HEK293 (cell line): ENCODE measurements around the gene ZNF821.

Experiments used
- CTCF ChIA-PET: fragments of 350-600 bp; formaldehyde crosslinking; extraction: SDS; loops from one replicate; lab custom pipeline; 2021; ENCODE audit warnings: antibody characterized with exemption; lab: Yijun Ruan, JAX
- POLR2A ChIA-PET: fragments of 300-600 bp; formaldehyde crosslinking; extraction: SDS; loops from one replicate; lab custom pipeline; 2020; ENCODE audit warnings: antibody characterized with exemption, inconsistent platforms; lab: Yijun Ruan, JAX
- H3K27ac ChIP-seq: fragments of 200-500 bp; sonication (Bioruptor generic); 2 replicates; pipeline ENCODE4 v1.5.1; 2014; ENCODE audit warnings: low read depth, low read length, control low read depth, inconsistent platforms; ENCODE audit errors: extremely low read depth
- H3K36me3 ChIP-seq, 2 experiments: fragments of 200-500 bp in 1 of 2; sonication (Bioruptor generic) in 1 of 2; 1 replicate in 1 of 2; 2 replicates in 1 of 2; pipeline ENCODE4 v1.5.1; 2014 to 2017; ENCODE audit warnings: inconsistent platforms in 2 of 2, low read length in 2 of 2; ENCODE audit not compliant: control insufficient read depth in 2 of 2, insufficient read depth in 1 of 2
- H3K4me1 ChIP-seq: fragments of 200-500 bp; sonication (Bioruptor generic); 2 replicates; pipeline ENCODE4 v1.5.1; 2014; ENCODE audit warnings: mild to moderate bottlenecking, low read length, inconsistent platforms; ENCODE audit not compliant: control insufficient read depth, insufficient read depth
- H3K4me3 ChIP-seq: 2 replicates; pipeline ENCODE4 v1.5.1; 2011; ENCODE audit warnings: low read depth, mild to moderate bottlenecking, control low read depth, low read length, moderate library complexity
- H3K9me3 ChIP-seq: fragments of 200-500 bp; sonication (Bioruptor generic); 2 replicates; pipeline ENCODE4 v1.5.1; 2014; ENCODE audit warnings: low read depth, low read length, inconsistent platforms; ENCODE audit not compliant: control insufficient read depth, insufficient read depth
- GLIS1 ChIP-seq: fragments of 450-650 bp; formaldehyde crosslinking; IDR thresholded peaks from 2 replicates; pipeline ENCODE4 v1.5.1; 2016; ENCODE audit warnings: missing biosample characterization, missing genetic modification characterization
- HOXC10 ChIP-seq: sonication (generic); formaldehyde crosslinking; IDR thresholded peaks from 2 replicates; pipeline ENCODE4 v1.8.1; 2023; ENCODE audit warnings: mild to moderate bottlenecking, missing genetic modification reagents
- KLF10 ChIP-seq: fragments of 450-650 bp; IDR thresholded peaks from 2 replicates; pipeline ENCODE4 v1.5.1; 2018; ENCODE audit warnings: missing biosample characterization, mild to moderate bottlenecking, missing genetic modification characterization
- PRDM1 ChIP-seq: fragments of 450-650 bp; formaldehyde crosslinking; IDR thresholded peaks from 2 replicates; pipeline ENCODE4; 2016; ENCODE audit warnings: missing biosample characterization, missing genetic modification characterization
- SCRT2 ChIP-seq: fragments of 450-650 bp; formaldehyde crosslinking; IDR thresholded peaks from 2 replicates; pipeline ENCODE4 v1.5.1; 2016; ENCODE audit warnings: missing biosample characterization, missing genetic modification characterization
- SP7 ChIP-seq: fragments of 450-650 bp; formaldehyde crosslinking; IDR thresholded peaks from 2 replicates; pipeline ENCODE4 v1.5.1; 2016; ENCODE audit warnings: missing biosample characterization, missing genetic modification characterization
- ZBTB10 ChIP-seq: fragments of 450-650 bp; formaldehyde crosslinking; IDR thresholded peaks from 2 replicates; pipeline ENCODE4 v1.5.1; 2016; ENCODE audit warnings: missing biosample characterization, missing genetic modification characterization
- ZBTB20 ChIP-seq: fragments of 450-650 bp; formaldehyde crosslinking; IDR thresholded peaks from 2 replicates; pipeline ENCODE4 v1.5.1; 2016; ENCODE audit warnings: missing biosample characterization, missing genetic modification characterization
- ZBTB6 ChIP-seq: fragments of 450-650 bp; formaldehyde crosslinking; IDR thresholded peaks from 2 replicates; pipeline ENCODE4 v1.5.1; 2017; ENCODE audit warnings: missing biosample characterization, missing genetic modification characterization
- ZEB2 ChIP-seq: fragments of 450-650 bp; formaldehyde crosslinking; IDR thresholded peaks from 2 replicates; pipeline ENCODE4 v1.5.1; 2016; ENCODE audit warnings: missing biosample characterization, missing genetic modification characterization
- ZFP37 ChIP-seq: fragments of 450-650 bp; formaldehyde crosslinking; IDR thresholded peaks from 2 replicates; pipeline ENCODE4 v1.5.1; 2016; ENCODE audit warnings: missing biosample characterization, missing genetic modification characterization
- ZFP41 ChIP-seq: fragments of 450-650 bp; formaldehyde crosslinking; IDR thresholded peaks from 2 replicates; pipeline ENCODE4 v1.5.1; 2016; ENCODE audit warnings: missing biosample characterization, missing genetic modification characterization, borderline replicate concordance
- ZFP69B ChIP-seq: fragments of 450-650 bp; formaldehyde crosslinking; IDR thresholded peaks from 2 replicates; pipeline ENCODE4 v1.5.1; 2016; ENCODE audit warnings: missing biosample characterization, missing genetic modification characterization
- ZNF132 ChIP-seq: fragments of 450-650 bp; formaldehyde crosslinking; IDR thresholded peaks from 2 replicates; pipeline ENCODE4 v1.5.1; 2017; ENCODE audit warnings: missing biosample characterization, missing genetic modification characterization, borderline replicate concordance
- ZNF138 ChIP-seq: fragments of 450-650 bp; formaldehyde crosslinking; IDR thresholded peaks from 2 replicates; pipeline ENCODE4 v1.5.1; 2016; ENCODE audit warnings: missing biosample characterization, missing genetic modification characterization, borderline replicate concordance
- ZNF16 ChIP-seq: fragments of 450-650 bp; formaldehyde crosslinking; IDR thresholded peaks from 2 replicates; pipeline ENCODE4 v1.5.1; 2016; ENCODE audit warnings: low read depth, missing biosample characterization, missing genetic modification characterization
- ZNF18 ChIP-seq: fragments of 450-650 bp; formaldehyde crosslinking; IDR thresholded peaks from 2 replicates; pipeline ENCODE4 v1.5.1; 2016; ENCODE audit warnings: missing biosample characterization, missing genetic modification characterization
- ZNF211 ChIP-seq: fragments of 450-650 bp; formaldehyde crosslinking; IDR thresholded peaks from 2 replicates; pipeline ENCODE4 v1.5.1; 2016; ENCODE audit warnings: low read depth, missing biosample characterization, missing genetic modification characterization
- ZNF292 ChIP-seq: fragments of 450-650 bp; formaldehyde crosslinking; IDR thresholded peaks from 2 replicates; pipeline ENCODE4 v1.5.1; 2016; ENCODE audit warnings: low read depth, missing biosample characterization, missing genetic modification characterization, borderline replicate concordance
- ZNF416 ChIP-seq: fragments of 450-650 bp; formaldehyde crosslinking; IDR thresholded peaks from 2 replicates; pipeline ENCODE4 v1.5.1; 2016; ENCODE audit warnings: missing biosample characterization, missing genetic modification characterization
- ZNF529 ChIP-seq: fragments of 450-650 bp; formaldehyde crosslinking; IDR thresholded peaks from 2 replicates; pipeline ENCODE4 v1.5.1; 2017; ENCODE audit warnings: missing genetic modification characterization, missing biosample characterization; ENCODE audit not compliant: insufficient replicate concordance
- ZNF560 ChIP-seq: fragments of 450-650 bp; formaldehyde crosslinking; IDR thresholded peaks from 2 replicates; pipeline ENCODE4 v1.5.1; 2017; ENCODE audit warnings: missing biosample characterization, missing genetic modification characterization, borderline replicate concordance
- ZNF658 ChIP-seq: fragments of 450-650 bp; formaldehyde crosslinking; IDR thresholded peaks from 2 replicates; pipeline ENCODE4; 2016; ENCODE audit warnings: missing biosample characterization, missing genetic modification characterization
- ZNF677 ChIP-seq: fragments of 450-650 bp; IDR thresholded peaks from 2 replicates; pipeline ENCODE4 v1.5.0; 2018; ENCODE audit warnings: missing biosample characterization, mild to moderate bottlenecking, missing genetic modification characterization, moderate library complexity
- ZNF768 ChIP-seq: fragments of 450-650 bp; formaldehyde crosslinking; IDR thresholded peaks from 2 replicates; pipeline ENCODE4 v1.5.1; 2018; ENCODE audit warnings: missing biosample characterization, mild to moderate bottlenecking, missing genetic modification characterization
- ZNF792 ChIP-seq: fragments of 450-650 bp; formaldehyde crosslinking; IDR thresholded peaks from 2 replicates; pipeline ENCODE4 v1.5.1; 2016; ENCODE audit warnings: missing biosample characterization, missing genetic modification characterization
- ZSCAN16 ChIP-seq: fragments of 450-650 bp; formaldehyde crosslinking; IDR thresholded peaks from 2 replicates; pipeline ENCODE4 v1.5.1; 2016; ENCODE audit warnings: missing biosample characterization, missing genetic modification characterization

The ZNF821 gene

GRCh38 chr16:71923941-71924690, 40.1 kb upstream of the ZNF821 start:
- TF ChIP-seq ZNF18 (tag by site-specific recombination), result no peak
- no peak for TF ChIP-seq ZNF16
- TF ChIP-seq ZNF792 (tag by site-specific recombination), result no peak
- no peak for TF ChIP-seq ZNF416 (tag by site-specific recombination)
- no peak for TF ChIP-seq ZBTB10 (tag by site-specific recombination)
- no peak for TF ChIP-seq HOXC10 (CRISPR knock-in tag)
- no peak for TF ChIP-seq ZNF529
- TF ChIP-seq ZFP69B (tag by site-specific recombination), result no peak
- TF ChIP-seq ZNF292 (tag by site-specific recombination), result no peak
- TF ChIP-seq SP7 (tag by site-specific recombination), result no peak
- TF ChIP-seq, all 188 proteins: peak for 0
- Histone ChIP-seq H3K27ac (no peak overlapping the region), H3K4me1 (peaks cover 10% of the 10 kb centered on the region; the same call in 1 of the 2 replicates), H3K9me3 (no peaks in the 10 kb centered on the region), H3K4me3 (no peak overlapping the region), H3K36me3 (peaks cover 51 to 98% of the 10 kb centered on the region in 2 experiments)
- CTCF ChIA-PET, result no interaction called here
- POLR2A ChIA-PET, result interaction anchor here (1.0 kb wide), 1 partner anchor 28 kb away, joined by 4 read pairs; no protein-coding TSS in a partner anchor

- no peak overlapping the region for H3K4me3 ChIP-seq
- TF ChIP-seq ZFP37 (tag by site-specific recombination), result no peak
- TF ChIP-seq ZNF211 (tag by site-specific recombination), result no peak
- no peak for TF ChIP-seq GLIS1 (tag by site-specific recombination)
- no peak for TF ChIP-seq ZNF792 (tag by site-specific recombination)
- no peak for TF ChIP-seq ZNF132 (tag by site-specific recombination)
- no peaks in the 10 kb centered on the region for H3K4me1 ChIP-seq
- ChIA-PET CTCF (interaction anchor here (1.2 kb wide), 1 partner anchor 38 kb away, joined by 4 read pairs; no protein-coding TSS in a partner anchor), POLR2A (interaction anchor here (0.8 kb wide), 1 partner anchor 12 kb away, joined by 3 read pairs; no protein-coding TSS in a partner anchor)
- no peaks in the 10 kb centered on the region for H3K9me3 ChIP-seq
- no peak overlapping the region for H3K27ac ChIP-seq
- H3K36me3 ChIP-seq, result peaks cover 40 to 99% of the 10 kb centered on the region in 2 experiments
These were observed 36.7 kb upstream of the ZNF821 start for GRCh38 chr16:71920658-71921057.

DNA sequence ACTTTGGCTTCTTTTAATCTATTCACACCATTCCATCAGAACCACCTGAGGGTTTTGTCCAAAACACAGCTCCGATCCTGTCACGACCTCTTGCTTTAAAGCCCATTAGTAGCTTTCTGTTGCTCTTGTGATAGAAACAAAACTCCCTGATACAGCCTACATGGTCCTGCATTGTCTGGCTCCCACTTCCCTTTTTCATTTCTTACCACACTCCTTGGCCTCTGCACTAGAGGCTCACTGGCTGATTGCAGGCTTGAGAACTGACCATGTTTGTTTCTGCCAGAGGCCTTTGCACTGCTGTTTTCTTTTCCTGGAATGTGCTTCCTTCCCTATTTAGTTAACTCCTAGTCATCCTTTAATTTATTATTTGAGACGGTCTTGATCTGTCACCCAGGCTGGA, 35.1 kb upstream of the ZNF821 start:
- no peak overlapping the region for H3K27ac ChIP-seq
- ChIA-PET CTCF (no interaction called here), POLR2A (no interaction called here)
- H3K36me3 ChIP-seq, result peaks cover 27 to 89% of the 10 kb centered on the region in 2 experiments
- H3K4me3 ChIP-seq, result no peak overlapping the region
- no peaks in the 10 kb centered on the region for H3K9me3 ChIP-seq
- H3K4me1 ChIP-seq, result no peaks in the 10 kb centered on the region
- TF ChIP-seq KLF10 (tag by site-specific recombination), result no peak
- TF ChIP-seq ZNF138 (tag by site-specific recombination), result no peak
- TF ChIP-seq ZNF677 (tag by site-specific recombination), result no peak
- no peak for TF ChIP-seq ZBTB6 (tag by site-specific recombination)
- TF ChIP-seq ZNF658 (tag by site-specific recombination), result no peak
- no peak for TF ChIP-seq ZBTB20 (tag by site-specific recombination)
- no peak for TF ChIP-seq ZEB2 (tag by site-specific recombination)
- TF ChIP-seq ZFP41 (tag by site-specific recombination), result no peak
- no peak for TF ChIP-seq ZNF768 (tag by site-specific recombination)
- TF ChIP-seq ZSCAN16 (tag by site-specific recombination), result no peak
- no peak for TF ChIP-seq ZNF560 (tag by site-specific recombination)
- no peak for TF ChIP-seq SCRT2 (tag by site-specific recombination)
- TF ChIP-seq PRDM1, result no peak
